ENCODE results near the gene ETNK2.

- TF ChIP-seq CEBPB (IDR thresholded peaks at IDR 0.05; ENCODE audit: low read depth, low read length) = no peak
- TF ChIP-seq, protein P1, sequence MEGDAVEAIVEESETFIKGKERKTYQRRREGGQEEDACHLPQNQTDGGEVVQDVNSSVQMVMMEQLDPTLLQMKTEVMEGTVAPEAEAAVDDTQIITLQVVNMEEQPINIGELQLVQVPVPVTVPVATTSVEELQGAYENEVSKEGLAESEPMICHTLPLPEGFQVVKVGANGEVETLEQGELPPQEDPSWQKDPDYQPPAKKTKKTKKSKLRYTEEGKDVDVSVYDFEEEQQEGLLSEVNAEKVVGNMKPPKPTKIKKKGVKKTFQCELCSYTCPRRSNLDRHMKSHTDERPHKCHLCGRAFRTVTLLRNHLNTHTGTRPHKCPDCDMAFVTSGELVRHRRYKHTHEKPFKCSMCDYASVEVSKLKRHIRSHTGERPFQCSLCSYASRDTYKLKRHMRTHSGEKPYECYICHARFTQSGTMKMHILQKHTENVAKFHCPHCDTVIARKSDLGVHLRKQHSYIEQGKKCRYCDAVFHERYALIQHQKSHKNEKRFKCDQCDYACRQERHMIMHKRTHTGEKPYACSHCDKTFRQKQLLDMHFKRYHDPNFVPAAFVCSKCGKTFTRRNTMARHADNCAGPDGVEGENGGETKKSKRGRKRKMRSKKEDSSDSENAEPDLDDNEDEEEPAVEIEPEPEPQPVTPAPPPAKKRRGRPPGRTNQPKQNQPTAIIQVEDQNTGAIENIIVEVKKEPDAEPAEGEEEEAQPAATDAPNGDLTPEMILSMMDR (IDR thresholded peaks at IDR 0.05; ENCODE audit: control extremely low read depth in 1 of 3, insufficient read depth in 1 of 3, low read depth in 1 of 3, low read length in 3 of 3) = no peak
- TF ChIP-seq EZH2 (IDR thresholded peaks at IDR 0.05; ENCODE audit: low read depth, low read length, severe bottlenecking) = no peak
- no peak for TF ChIP-seq TAF1 (IDR thresholded peaks at IDR 0.05; ENCODE audit: low read depth, low read length)
- no peak for TF ChIP-seq ATF2 (IDR thresholded peaks at IDR 0.05; ENCODE audit: low read length)
- TF ChIP-seq TCF12 (IDR thresholded peaks at IDR 0.05; ENCODE audit: low read depth, low read length) = no peak
- TF ChIP-seq RFX5 (IDR thresholded peaks at IDR 0.05; ENCODE audit: borderline replicate concordance, low read depth, low read length) = no peak
- no peak for TF ChIP-seq CREB1 (IDR thresholded peaks at IDR 0.05)
- no peak for TF ChIP-seq EP300 (IDR thresholded peaks at IDR 0.05; ENCODE audit: borderline replicate concordance in 1 of 2, low read depth in 2 of 2, low read length in 2 of 2)
- TF ChIP-seq YY1 (IDR thresholded peaks at IDR 0.05; ENCODE audit: low read depth, low read length) = no peak
- TF ChIP-seq SP2 (IDR thresholded peaks at IDR 0.05; ENCODE audit: low read length) = no peak
- TF ChIP-seq E2F6 (IDR thresholded peaks at IDR 0.05) = no peak
- TF ChIP-seq, protein P2, sequence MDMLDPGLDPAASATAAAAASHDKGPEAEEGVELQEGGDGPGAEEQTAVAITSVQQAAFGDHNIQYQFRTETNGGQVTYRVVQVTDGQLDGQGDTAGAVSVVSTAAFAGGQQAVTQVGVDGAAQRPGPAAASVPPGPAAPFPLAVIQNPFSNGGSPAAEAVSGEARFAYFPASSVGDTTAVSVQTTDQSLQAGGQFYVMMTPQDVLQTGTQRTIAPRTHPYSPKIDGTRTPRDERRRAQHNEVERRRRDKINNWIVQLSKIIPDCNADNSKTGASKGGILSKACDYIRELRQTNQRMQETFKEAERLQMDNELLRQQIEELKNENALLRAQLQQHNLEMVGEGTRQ (IDR thresholded peaks at IDR 0.05; ENCODE audit: low read length) = no peak
- TF ChIP-seq SIRT6 (IDR thresholded peaks at IDR 0.05; ENCODE audit: low read length) = no peak
Observed at GRCh38 chr1:204154568-204155255, 2.9 kb upstream of the ETNK2 start.
